Measurements from ENCODE around the gene CLDND2.

GRCh38 chr19:51396175-51396574 is 27.4 kb upstream of the CLDND2 start:
- TF ChIP-seq, protein P1, sequence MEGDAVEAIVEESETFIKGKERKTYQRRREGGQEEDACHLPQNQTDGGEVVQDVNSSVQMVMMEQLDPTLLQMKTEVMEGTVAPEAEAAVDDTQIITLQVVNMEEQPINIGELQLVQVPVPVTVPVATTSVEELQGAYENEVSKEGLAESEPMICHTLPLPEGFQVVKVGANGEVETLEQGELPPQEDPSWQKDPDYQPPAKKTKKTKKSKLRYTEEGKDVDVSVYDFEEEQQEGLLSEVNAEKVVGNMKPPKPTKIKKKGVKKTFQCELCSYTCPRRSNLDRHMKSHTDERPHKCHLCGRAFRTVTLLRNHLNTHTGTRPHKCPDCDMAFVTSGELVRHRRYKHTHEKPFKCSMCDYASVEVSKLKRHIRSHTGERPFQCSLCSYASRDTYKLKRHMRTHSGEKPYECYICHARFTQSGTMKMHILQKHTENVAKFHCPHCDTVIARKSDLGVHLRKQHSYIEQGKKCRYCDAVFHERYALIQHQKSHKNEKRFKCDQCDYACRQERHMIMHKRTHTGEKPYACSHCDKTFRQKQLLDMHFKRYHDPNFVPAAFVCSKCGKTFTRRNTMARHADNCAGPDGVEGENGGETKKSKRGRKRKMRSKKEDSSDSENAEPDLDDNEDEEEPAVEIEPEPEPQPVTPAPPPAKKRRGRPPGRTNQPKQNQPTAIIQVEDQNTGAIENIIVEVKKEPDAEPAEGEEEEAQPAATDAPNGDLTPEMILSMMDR (conservative IDR thresholded peaks at IDR 0.05; ENCODE audit: low read depth in 2 of 2) = no peak
- TF ChIP-seq POLR2AphosphoS5 (IDR thresholded peaks at IDR 0.05; ENCODE audit: low read depth) = no peak

Measured in GM23338 (cell line).